Right cardiac atrium (tissue), 5 donors: Measurements from ENCODE around the gene LY6G5C. TPM values are rescaled to one million over a fixed set of nuclear protein-coding genes. Genes with fewer than 3 reads are reported as not detected.

Experiments
- ATAC-seq, 2 donors: fragments of 200-7000 bp; cut with Tn5 transposase; one replicate each; pipeline versions ENCODE4 v1.8.0 to v1.9.1; 2020; ENCODE audit warnings: moderate library complexity in 2 of 2, mild to moderate bottlenecking in 1 of 2
- DNase-seq, 3 donors: peaks; one replicate each; pipeline ENCODE4 v3.0.0-alpha.2; 2020
- H3K27ac ChIP-seq: one replicate; pipeline ENCODE4 v1.5.1; 2013; ENCODE audit warnings: mild to moderate bottlenecking, low read length, control low read depth, moderate library complexity
- H3K27me3 ChIP-seq: one replicate; pipeline ENCODE4 v1.6.1; 2013; ENCODE audit not compliant: control insufficient read depth, insufficient read depth
- H3K4me1 ChIP-seq: one replicate; pipeline ENCODE4 v1.6.1; 2013; ENCODE audit warnings: low read length; ENCODE audit not compliant: control insufficient read depth, insufficient read depth
- H3K4me3 ChIP-seq: one replicate; pipeline ENCODE4 v1.5.1; 2013; ENCODE audit warnings: low read length, control low read depth
- H3K9me3 ChIP-seq: one replicate; pipeline ENCODE4 v1.6.1; 2013; ENCODE audit warnings: low read length; ENCODE audit not compliant: control insufficient read depth
- WGBS: extraction: QIAGEN DNeasy Blood & Tissue Kit; methylation state at CpG from one replicate; pipeline ENCODE4 v1.1.7; 2013; 5-methylcytosine and 5-hydroxymethylcytosine counted together
- intact Hi-C, 4 donors: fragments of 100-400 bp; cut with DNase I; formaldehyde crosslinking; loops; one replicate each; pipeline versions ENCODE4 v1.11.0 to v1.14.0; 2022 to 2023
- polyA plus RNA-seq: library from polyadenylated mRNA; stranded (reverse); fragments of 200-250 nt; gene quantifications from one replicate; pipeline ENCODE4 v1.2.3, GENCODE V29; 2013
- total RNA-seq, 4 donors: library from RNA; stranded (reverse); fragmentation: NEBNext Ultra II Directional; extraction: Animal tissue kit (Norgen Biotek cat#: 25700); gene quantifications; one replicate each; pipeline ENCODE4 v1.2.1, GENCODE V29; 2021
- donor health status: healthy with polysubstance abuse.
- donor health status: DM: no; HTN: yes; CAD: no.
- donor health status: DM: no; HTN: no; CAD: no.
- donor health status: DM: no; HTN: yes; CAD: no; lungs with severe emphysema.
- donor health status: DM: yes; HTN: yes; CAD: no.

Gene LY6G5C
- total and polyA plus RNA-seq, 5 donors, result 2.1 to 5.0 (median 2.4) TPM

DNA sequence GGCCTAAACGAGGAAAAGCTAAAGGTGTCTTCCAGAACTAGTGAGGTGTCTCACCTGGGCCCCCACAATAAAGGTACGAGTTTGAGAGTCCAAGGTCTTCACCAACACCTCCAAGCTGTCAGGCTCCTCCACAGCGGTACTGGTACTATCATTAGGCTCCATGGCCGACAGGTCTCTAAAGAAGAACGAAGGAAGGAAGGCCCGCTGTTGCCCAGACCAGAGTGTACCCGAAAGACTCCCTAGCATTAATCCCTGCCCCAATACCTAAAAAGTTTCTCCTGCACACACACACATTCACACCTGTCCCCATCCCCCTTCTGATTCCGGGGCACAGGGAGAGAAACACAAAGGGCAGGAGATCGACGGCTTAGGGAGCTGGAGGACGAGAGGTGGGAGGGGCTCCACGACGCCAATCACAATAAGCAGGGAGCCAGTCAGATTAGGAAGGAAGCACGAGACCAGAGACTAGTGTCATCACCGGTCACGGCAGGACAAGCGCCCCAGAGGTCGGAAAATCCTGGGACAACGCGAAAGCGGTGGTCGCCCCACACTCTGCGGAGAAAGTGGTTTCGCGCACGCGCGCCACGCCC lies 29.2 kb downstream of the LY6G5C start:
- Histone ChIP-seq H3K27me3 (no peaks in the 10 kb centered on the region), H3K4me3 (peak overlapping the region; percentile 73), H3K4me1 (peaks cover 10% of the 10 kb centered on the region), H3K27ac (peak overlapping the region; percentile 97), H3K9me3 (no peaks in the 10 kb centered on the region)
- peak; percentile 68 to 79 for ATAC-seq
- 3% methylated on average over 29 of the region's 29 CpGs for WGBS
- no peak for DNase-seq
- intact Hi-C loops, result no loop called here

DNA sequence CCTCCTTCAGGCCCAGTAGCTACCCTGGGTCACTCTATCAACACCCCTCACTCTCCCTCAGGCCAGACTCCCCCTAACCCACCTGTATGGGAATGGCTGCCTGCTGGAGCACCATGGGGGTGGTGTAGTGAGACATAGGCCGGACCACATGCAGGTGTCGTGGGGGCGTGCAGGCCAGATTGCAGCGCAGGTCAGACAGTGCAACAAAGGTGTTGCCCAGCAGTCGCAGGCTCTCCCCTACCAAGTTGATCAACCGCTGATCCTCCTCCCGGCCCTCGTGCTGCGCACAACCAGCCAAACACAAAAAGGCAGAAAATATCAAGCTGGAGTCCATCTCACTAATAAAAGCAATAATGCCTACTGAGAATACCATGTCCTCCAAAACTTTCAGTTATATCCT lies 35.5 kb downstream of the LY6G5C start:
- Histone ChIP-seq H3K4me3 (no peak overlapping the region), H3K27me3 (no peaks in the 10 kb centered on the region), H3K27ac (no peak overlapping the region), H3K9me3 (no peaks in the 10 kb centered on the region), H3K4me1 (no peaks in the 10 kb centered on the region)
- ATAC-seq (peak in 1 of 2 donors; percentile 9), DNase-seq (no peak)
- 95% methylated on average over 9 of the region's 9 CpGs for WGBS
- intact Hi-C loops, result no loop called here

- intact Hi-C loops, result no loop called here
Measured at GRCh38 chr6:31643818-31644454, 36.9 kb downstream of the LY6G5C start.

GRCh38 chr6:31642798-31643570 lies 37.9 kb downstream of the LY6G5C start:
- intact Hi-C loops, result no loop called here
- Histone ChIP-seq H3K4me1 (no peaks in the 10 kb centered on the region), H3K27ac (no peak overlapping the region), H3K27me3 (no peaks in the 10 kb centered on the region), H3K4me3 (no peak overlapping the region), H3K9me3 (no peaks in the 10 kb centered on the region)
- DNase-seq (no peak), ATAC-seq (no peak)
- 85% methylated on average over 6 of the region's 6 CpGs for WGBS

More at GRCh38 chr6:31643818-31644454, 36.9 kb downstream of the LY6G5C start:
- peak in 1 of 3 donors; percentile 16 for DNase-seq
- Histone ChIP-seq H3K4me3 (no peak overlapping the region), H3K9me3 (no peaks in the 10 kb centered on the region), H3K27ac (no peak overlapping the region), H3K4me1 (no peaks in the 10 kb centered on the region), H3K27me3 (no peaks in the 10 kb centered on the region)
- ATAC-seq, result no peak
- 90% methylated on average over 17 of the region's 17 CpGs for WGBS

GRCh38 chr6:31641370-31641769 lies 39.5 kb downstream of the LY6G5C start:
- intact Hi-C loops, result no loop called here
- Histone ChIP-seq H3K4me3 (no peak overlapping the region), H3K4me1 (no peaks in the 10 kb centered on the region), H3K27ac (no peak overlapping the region), H3K27me3 (no peaks in the 10 kb centered on the region), H3K9me3 (no peaks in the 10 kb centered on the region)
- DNase-seq, result no peak
- no peak for ATAC-seq
- WGBS, result 89% methylated on average over 4 of the region's 4 CpGs

GRCh38 chr6:31640612-31641011 lies 40.3 kb downstream of the LY6G5C start:
- Histone ChIP-seq H3K27me3 (no peaks in the 10 kb centered on the region), H3K27ac (no peak overlapping the region), H3K4me3 (no peak overlapping the region), H3K9me3 (no peaks in the 10 kb centered on the region), H3K4me1 (no peaks in the 10 kb centered on the region)
- WGBS, result 93% methylated on average over 6 of the region's 6 CpGs
- ATAC-seq, result no peak
- no peak for DNase-seq
- intact Hi-C loops, result no loop called here

GRCh38 chr6:31639449-31639861 lies 41.4 kb downstream of the LY6G5C start:
- H3K27me3 ChIP-seq, result no peaks in the 10 kb centered on the region
- H3K27ac ChIP-seq, result no peak overlapping the region
- H3K4me3 ChIP-seq, result no peak overlapping the region
- no peak for DNase-seq
- 79% methylated on average over 10 of the region's 10 CpGs for WGBS
- intact Hi-C loops, result no loop called here
- no peaks in the 10 kb centered on the region for H3K4me1 ChIP-seq
- no peak for ATAC-seq
- H3K9me3 ChIP-seq, result no peaks in the 10 kb centered on the region

DNA sequence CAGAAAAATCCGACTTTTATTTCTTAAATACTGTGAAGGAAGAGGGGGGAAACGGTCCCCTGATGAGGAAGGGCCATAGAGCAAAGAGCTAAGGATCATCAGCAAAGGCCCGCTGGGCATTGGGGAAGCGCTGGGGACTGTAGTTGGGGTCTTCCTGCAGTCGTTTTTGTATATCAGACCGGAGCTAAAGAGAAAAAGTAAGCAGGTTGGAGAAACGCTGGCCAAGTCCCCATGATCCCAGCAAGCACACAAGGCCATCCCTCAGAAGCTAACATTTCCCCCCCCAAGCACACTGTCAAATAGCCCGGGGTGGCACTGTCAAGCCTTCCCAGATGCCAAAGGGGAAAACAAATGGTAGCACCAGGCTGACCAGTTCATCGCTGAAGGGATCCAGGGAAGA lies 41.8 kb downstream of the LY6G5C start:
- no peak overlapping the region for H3K27ac ChIP-seq
- intact Hi-C loops, result no loop called here
- no peak for ATAC-seq

GRCh38 chr6:31636698-31637596 lies 43.9 kb downstream of the LY6G5C start:
- ATAC-seq, result no peak
- WGBS, result 76% methylated on average over 27 of the region's 27 CpGs
- no peaks in the 10 kb centered on the region for H3K27me3 ChIP-seq
- H3K4me1 ChIP-seq, result no peaks in the 10 kb centered on the region
- no peak for DNase-seq
- intact Hi-C loops, result no loop called here
- H3K9me3 ChIP-seq, result no peaks in the 10 kb centered on the region
- H3K4me3 ChIP-seq, result no peak overlapping the region
- no peak overlapping the region for H3K27ac ChIP-seq

More for the DNA sequence above, 41.8 kb downstream of the LY6G5C start:
- no peaks in the 10 kb centered on the region for H3K9me3 ChIP-seq
- H3K4me1 ChIP-seq, result no peaks in the 10 kb centered on the region
- no peak overlapping the region for H3K4me3 ChIP-seq
- WGBS, result 80% methylated on average over 9 of the region's 9 CpGs
- H3K27me3 ChIP-seq, result no peaks in the 10 kb centered on the region
- no peak for DNase-seq

DNA sequence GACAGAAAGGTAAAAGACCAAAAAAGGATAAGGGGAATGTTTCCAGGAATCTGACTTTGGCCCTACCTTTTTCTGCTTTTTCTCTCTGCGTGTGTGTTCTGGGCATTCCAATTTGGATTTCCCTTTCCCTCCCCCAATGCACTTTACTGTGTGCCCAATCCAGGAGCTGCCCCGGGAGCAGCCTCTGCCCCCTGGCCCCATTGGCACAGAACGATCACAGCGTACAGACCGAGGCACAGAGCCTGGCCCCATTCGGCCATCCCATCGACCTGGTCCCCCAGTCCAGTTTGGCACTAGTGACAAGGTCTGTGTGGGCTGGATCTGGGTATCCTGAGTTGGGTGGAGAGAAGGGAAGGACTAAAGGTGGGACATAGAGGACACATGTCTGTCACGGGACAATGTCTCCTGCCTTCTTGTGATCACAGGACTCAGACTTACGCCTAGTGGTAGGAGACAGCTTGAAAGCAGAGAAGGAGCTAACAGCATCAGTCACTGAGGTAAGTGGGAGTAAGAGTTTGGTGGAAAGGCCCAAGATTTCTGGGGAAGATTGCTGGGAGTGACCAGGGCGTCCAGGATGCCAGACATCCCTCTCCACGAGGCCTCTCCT lies 45.8 kb downstream of the LY6G5C start:
- DNase-seq, result no peak
- no peak for ATAC-seq
- Histone ChIP-seq H3K9me3 (no peaks in the 10 kb centered on the region), H3K27me3 (no peaks in the 10 kb centered on the region), H3K4me1 (no peaks in the 10 kb centered on the region), H3K27ac (no peak overlapping the region), H3K4me3 (no peak overlapping the region)
- intact Hi-C loops, result no loop called here
- WGBS, result 69% methylated on average over 11 of the region's 11 CpGs
